HL-60/S4 (cell line): ENCODE results near the gene IL1RAPL1.
"Not testable (repeated sequence)": the region's sequence is repeated elsewhere in the genome, so short reads cannot be mapped to it uniquely, and the experiment has no call there.

Experiments
- in situ Hi-C: fragments of 300-500 bp; cut with MboI; formaldehyde crosslinking; loops from 2 replicates; pipeline ENCODE4 v1.14.3; 2022; ENCODE audit warnings: low sequenced_read_pairs

The IL1RAPL1 gene

DNA sequence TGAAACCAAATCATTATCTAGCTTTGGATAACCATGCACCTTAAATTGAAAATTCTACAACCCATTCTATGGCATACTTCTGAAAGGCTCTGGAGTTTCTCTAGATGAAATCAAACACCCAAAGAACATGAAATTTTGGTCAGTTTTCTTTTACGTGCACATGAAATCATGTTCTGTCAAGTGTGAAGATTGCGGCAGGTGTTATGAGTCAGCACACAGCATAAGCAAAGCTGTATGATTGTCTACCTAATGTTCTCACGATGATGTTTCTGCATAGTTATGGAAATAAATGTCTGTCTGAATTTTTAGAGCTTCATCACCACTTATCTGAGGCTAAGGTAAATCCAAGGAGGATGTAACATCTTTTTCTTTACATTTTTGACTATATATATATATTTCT lies 495.3 kb downstream of the IL1RAPL1 start:
- in situ Hi-C loops: no loop called here

DNA sequence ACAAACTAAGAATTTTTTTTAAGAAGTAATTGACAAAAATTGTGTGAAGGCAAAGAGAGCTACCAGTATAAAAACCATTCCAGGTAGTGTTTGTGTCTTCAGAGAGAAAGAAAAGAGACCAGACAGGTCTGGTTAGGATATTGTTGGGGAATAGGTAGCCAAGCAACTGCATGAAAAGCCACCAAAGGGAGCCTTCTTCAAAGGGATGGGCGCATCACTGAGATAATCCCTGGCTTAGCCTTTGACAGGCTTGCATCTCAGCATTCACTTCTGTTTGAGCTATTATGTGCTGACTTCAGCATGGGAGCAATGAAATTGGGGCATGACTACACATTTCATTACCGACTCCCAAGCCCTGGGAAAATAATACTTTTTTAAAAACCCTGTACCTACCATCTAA lies 496.6 kb downstream of the IL1RAPL1 start:
- in situ Hi-C loops: no loop called here

DNA sequence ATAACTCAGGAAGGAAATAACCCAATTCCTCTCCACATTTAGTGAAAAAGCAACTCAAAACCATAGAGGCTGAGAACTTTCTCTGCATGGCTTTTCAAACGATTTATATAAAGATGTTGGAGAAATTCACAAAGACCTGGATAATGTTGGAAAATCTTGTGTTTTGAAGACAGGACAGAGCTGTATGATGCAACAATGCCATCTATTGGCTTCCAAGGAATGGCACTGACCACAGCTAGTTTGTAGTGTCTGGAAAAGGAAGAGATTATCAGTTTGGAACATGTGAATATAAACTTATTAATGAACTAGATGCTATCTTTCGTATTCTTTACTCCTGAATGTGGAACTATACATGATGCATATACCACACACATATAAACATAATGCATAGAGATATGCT lies 503.6 kb downstream of the IL1RAPL1 start:
- in situ Hi-C loops: no loop called here

DNA sequence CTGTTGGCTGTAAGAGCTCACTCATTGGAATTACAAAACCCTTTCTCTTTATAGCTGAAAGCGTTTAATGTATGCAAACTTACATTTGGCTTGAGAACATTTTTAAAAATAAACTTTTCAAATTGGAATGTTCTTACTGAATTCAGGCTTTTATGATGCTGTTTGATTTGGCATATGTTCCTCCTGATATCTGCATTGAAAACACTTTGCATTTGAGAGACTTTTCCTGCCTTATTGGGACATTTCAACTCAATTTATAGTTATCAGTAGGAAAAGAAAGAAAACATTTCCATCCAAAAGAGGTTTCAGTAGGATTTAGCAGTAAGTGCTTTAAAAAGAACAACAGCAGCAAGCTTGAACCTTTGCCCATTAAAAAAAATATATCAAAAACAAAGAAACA lies 520.0 kb downstream of the IL1RAPL1 start:
- in situ Hi-C loops: no loop called here

DNA sequence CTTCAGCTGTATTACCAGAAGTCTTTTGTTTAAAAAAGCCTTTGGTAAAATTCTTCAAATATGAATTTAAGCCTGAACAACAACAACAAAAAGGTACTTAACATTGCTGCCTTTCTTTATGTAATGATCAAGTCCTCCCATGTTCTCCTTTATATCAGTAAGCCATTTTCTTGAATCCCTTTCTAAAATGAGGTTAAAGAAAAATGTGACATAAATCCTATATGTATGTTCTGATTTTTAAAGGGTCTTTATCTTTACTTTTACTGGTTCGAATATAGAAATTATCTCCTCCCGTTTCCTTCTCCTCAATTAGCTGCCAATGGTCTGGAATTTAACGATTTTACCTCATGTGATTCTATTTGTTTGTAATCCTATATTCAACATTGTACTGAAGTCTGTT lies 522.8 kb downstream of the IL1RAPL1 start:
- in situ Hi-C loops: no loop called here

DNA sequence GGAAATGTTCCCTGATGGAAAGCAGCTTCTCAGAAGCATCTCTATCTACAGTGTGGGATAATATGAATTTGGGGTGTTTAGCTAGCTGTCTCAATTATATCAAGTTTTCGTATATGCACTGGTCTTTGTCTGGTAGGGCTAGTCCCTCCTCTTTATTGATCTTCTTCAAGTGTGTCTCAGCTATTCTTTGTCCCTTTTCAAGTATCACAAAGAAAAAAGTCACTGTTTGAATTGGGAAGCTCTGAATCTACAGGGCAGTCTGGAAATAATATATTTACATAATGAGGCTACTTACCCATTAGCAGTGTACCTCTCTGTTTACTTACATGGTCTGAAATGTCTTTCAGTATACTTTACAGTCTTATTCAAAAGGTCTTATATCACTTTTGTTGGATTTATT lies 526.0 kb downstream of the IL1RAPL1 start:
- in situ Hi-C loops: no loop called here

DNA sequence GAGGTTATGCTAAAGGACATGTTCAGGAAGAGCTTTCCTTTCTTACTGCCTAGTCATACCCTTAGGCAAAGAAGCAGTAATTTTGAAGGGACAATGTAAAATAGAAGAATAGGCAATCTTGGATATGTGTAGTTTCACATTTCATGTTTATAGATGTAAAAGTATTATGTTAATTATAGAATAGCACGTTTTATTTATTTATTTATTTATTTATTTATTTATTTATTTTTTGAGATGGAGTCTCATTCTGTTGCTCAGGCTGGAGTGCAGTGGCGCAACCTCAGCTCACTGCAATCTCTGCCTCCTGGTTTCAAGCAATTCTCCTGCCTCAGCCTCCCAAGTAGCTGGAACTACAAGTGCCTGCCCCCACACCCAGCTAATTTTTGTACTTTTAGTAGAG lies 535.6 kb downstream of the IL1RAPL1 start:
- in situ Hi-C loops: not testable (repeated sequence)

DNA sequence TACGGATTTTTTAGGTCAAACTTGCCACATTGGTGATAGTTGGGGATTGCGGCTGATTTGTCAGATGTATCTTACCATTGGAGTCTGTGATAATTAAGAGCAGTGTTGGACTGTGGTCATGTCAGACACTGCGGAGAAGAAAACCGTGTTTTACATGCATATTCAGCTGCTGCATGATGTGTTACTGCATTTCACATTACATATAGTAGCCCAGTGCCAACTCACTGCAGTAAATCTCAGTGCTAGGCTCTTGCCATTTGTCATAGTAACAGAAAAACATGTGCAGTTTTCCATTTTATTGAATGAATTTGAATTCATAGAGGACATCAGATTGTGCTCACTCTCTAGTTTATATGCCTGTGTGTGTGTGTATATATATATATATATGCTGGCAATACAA lies 543.7 kb downstream of the IL1RAPL1 start:
- in situ Hi-C loops: no loop called here

DNA sequence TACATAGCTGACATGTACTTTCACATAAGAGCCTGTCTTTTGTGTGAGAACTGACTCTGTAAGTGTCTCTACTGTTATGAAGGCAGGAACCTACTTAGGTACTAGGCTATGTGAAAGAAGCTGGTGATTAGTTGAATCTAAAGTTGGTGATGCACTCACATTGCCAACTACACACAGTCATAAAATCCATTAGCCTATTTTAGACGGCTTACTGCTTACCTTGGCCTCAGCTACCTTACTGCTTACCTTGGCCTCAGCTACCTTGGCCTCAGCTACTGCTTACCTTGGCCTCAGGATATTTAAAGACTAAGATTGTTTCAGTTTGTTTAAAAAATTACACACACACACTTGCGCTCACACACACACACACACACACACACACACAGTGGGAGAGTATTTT lies 549.7 kb downstream of the IL1RAPL1 start:
- in situ Hi-C loops: no loop called here

DNA sequence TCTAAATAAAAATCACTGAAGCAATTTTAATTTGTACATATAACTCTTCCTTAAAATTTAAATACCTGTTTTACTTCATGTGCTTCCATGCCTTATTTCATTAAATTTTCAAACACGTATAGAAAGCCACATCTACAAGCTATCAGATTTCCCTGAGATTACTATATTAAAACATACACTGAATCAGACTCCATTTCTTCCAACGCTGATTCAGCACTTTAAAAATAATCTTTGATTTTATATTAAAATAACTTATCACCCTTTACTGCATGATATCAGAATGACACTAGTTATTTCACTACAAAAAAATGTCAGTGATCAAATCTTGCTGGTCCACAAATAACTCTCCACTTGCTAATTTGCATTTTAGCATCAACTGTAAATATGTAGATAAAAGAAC lies 550.8 kb downstream of the IL1RAPL1 start:
- in situ Hi-C loops: no loop called here

DNA sequence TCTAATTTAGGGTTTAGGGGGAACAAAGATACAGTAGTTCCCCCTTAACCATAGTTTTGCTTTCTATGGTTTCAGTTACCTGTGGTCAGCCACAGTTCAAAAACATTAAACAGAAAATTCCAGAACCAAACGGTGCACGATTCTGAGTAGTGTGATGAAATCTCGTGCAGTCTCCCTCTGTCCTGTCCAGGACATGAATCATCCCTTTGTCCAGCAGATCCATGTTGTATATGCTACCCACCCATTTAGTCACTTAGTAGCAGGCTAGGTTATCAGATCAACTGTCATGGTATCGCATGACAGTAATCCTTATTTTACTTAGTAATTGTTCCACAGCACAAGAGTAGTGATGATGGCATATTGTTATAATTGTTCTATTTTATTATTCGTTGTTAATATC lies 556.1 kb downstream of the IL1RAPL1 start:
- in situ Hi-C loops: no loop called here

DNA sequence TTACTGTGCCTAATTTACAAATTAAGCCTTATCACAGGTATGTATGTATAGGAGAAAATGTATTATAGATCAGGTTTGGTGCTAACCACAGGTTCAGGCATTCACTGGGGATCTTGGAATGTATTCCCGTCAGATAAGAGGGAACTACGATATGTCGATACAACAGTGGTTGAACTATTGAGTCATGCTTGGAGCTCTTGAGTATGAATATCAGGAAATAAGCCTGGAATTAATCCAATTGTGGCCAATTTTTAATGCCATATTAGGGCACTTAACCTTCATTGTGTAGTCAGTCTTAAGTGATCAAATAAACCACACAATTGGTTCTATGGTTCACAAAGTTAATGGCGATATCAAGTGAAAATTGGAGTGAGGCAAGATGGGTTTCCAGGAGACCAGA lies 556.5 kb downstream of the IL1RAPL1 start:
- in situ Hi-C loops: no loop called here

DNA sequence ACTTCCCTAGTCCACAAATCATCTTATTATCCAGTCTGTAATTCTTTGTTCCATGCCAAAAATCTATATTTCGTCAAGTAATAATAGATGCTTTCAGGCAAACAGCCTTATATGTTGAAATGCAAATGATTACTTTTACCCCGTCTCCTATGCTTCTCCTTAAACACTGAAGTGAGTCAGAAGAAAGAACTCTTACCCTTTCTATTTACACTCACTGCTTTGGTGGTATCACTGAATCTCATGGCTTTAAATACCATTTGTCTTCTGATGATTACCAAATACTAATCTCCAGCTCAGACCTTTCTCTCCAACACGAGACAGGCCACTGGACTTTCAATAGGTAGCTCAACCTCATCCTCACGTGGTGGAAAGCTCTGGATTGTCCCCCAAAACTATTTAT lies 558.1 kb downstream of the IL1RAPL1 start:
- in situ Hi-C loops: no loop called here

DNA sequence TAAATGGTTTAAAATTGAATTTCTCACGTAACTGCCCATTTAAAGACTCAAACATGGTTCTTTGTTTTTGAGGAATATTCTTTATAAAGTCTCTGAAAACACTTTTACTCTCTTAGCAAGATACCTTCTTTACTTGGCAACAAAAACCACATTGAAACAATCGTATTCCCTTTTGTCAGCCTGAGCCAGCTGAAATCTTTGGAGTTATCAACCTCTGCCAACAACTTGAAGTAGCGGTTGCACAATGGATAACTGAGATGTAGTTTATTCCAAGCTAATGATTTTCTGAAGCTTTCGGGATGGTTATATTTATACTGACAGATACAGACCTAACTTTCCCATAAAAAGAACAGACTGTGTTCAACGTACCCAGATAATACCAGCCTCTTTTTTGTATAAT lies 561.3 kb downstream of the IL1RAPL1 start:
- in situ Hi-C loops: no loop called here

DNA sequence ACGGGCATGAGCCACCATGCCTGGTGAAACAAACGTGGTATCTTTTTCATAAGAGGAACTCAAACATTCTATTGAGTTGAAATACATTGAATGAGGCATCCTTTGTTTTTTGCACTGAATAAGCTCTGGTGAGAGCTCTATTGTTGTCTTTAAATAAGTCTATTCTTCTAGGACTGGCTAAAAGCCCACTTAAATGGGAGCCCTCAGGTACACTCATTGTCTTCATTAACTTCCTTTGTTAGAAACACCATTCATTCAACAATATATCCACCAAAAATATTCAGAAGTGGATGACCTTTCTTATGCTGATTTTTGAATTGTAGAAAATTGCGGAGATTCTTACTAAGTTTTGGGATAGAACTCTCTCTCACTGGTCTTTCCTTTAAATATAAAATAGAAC lies 568.0 kb downstream of the IL1RAPL1 start:
- in situ Hi-C loops: no loop called here

DNA sequence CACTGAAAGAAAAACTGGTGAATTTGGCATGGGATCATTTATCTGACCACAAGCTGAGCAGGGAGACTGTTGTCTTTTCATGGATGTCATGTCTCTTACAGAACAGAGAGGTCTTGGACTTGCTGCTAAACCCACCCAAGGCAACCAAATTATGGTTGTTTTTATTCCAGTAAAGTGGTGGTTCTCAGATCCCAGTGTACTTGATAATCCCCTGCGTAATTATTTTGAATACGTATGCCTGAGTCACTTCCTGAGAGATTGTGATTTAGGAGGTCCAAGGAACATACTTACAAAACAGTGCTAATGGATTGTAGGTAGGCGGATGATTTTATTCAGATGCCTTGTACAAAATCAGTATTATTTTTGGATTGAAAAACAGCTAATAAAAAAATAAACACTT lies 585.6 kb downstream of the IL1RAPL1 start:
- in situ Hi-C loops: no loop called here

DNA sequence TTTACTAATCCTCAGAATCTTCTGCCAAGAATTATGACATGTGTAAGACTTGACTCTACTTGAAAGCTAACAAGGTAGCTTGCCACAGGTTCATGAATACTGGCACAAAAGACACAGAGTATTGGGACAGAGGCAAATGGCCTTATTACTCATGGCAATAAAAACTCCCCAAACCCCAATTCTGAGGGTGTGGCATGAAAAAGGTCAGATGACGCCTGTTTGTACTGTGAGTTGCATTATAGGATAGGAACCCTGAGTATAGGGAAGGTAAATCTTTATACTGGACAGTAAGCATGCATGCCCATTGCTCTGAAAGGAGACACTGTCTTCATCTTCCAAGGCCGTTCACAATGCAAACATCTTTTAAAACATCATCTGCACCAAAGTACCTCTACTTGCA lies 600.0 kb downstream of the IL1RAPL1 start:
- in situ Hi-C loops: no loop called here

DNA sequence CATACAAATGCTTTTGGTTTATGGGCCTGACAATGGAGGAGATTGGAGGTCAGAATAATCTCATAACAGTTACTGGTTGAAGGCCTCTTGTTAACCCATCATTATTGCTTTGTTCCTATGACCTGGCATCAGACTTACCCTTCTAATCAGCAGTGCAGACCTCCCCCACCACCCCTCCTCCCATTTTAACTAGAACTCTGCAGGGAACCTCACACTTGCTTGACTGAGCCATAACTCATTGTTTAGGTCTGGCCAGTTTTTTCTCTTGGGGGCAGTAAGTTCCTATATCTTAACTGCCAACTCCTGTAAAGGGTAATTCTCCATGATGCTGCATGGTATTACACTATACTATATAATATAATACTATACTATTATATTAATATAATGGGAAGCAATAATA lies 609.3 kb downstream of the IL1RAPL1 start:
- in situ Hi-C loops: no loop called here

DNA sequence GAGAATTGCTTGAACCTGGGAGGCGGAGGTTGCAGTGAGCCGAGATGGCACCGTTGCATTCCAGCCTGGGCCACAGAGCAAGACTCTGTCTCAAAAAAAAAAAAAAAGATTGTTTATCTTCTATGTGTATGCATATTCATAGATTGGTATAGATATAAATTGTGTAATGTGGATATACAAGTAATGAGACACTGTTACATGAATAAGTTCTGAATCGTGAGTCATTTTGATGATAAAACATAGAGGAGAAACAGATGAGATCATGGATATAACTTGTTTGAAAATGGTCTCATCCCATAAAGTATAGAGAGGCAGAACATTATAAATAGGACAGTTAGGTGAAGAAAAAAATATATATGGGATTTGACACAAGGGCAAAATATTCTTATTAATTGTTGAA lies 628.0 kb downstream of the IL1RAPL1 start:
- in situ Hi-C loops: no loop called here

DNA sequence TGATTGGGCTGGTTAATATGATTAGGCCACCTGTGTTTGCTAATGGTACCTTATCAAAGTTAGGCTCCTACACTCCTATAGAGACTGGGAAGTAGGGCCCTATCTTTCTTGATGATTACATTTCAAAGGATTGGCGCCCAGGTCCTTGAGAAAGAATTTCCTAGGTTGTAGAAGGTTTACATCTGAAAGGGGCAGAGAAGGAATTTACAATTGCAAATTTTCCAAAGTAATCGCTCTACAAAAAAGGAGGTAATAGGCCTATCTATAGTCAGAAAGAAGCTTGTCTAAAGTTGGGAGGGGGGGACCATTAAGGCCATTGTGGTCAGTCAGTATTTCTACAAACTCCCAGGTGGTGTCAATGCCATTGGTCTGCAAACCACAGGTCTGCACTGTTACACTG lies 638.4 kb downstream of the IL1RAPL1 start:
- in situ Hi-C loops: no loop called here

DNA sequence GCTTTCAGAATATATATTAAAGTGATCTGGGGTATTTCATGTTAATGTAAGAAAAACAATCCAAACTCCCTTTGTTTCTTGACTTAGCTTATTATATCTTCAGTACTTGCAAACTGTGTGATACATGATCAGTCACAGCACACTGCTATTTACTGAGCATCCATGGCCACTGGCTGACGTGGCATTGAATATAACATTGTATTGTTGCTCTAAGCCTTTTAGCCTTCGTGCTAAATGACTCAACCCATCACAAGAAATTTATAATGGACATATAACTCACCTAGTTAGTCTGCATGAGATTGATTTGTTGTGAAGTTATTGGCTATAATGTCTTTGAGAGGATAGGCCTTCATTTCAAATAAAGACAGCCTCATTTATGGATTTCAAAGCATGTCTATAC lies 642.6 kb downstream of the IL1RAPL1 start:
- in situ Hi-C loops: no loop called here

DNA sequence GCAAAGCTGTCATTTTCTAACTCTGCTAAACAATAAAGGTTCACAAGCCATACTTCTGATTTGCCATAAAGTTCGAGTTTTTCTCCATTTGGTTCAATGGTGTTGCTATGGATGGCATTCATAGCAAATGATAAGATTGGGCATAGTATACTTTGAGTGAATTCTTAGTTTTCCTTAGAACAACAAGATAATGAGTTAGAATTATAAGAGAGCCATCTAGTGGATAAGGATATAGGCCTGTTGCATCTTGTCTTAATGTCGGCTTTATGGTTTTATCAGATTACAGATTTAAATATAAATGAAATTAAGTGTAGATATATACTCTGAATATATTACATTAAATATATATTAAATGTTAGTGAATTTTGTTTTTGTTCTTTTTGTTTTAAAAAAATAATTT lies 644.6 kb downstream of the IL1RAPL1 start:
- in situ Hi-C loops: no loop called here

DNA sequence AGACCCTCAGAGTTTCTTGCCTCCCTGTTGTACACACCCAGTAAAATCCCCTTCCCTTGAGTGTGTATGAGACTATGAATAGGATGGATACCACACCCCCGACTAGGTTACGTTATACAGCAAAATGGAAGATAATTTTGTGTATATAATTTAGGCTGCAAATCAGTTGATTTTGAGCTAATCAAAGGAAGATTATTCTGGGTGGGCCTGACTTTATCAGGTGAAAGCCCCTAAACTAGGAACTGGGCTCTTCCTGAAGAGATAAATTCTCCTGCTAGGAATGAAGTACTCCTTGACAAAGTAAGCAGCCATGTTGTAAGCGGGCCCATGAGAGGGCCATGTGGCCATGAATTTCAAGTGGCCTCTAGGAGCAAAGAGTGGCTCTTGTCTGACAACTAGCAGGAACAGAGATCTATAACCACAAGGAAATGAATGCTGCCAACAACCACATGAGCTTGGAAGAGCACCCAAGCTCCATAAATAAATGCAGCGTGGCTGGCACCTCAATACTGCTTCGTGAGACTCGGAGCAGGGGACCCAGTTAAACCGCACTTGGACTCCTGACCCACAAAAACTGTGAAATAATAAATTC lies 646.4 kb downstream of the IL1RAPL1 start:
- in situ Hi-C loops: no loop called here

DNA sequence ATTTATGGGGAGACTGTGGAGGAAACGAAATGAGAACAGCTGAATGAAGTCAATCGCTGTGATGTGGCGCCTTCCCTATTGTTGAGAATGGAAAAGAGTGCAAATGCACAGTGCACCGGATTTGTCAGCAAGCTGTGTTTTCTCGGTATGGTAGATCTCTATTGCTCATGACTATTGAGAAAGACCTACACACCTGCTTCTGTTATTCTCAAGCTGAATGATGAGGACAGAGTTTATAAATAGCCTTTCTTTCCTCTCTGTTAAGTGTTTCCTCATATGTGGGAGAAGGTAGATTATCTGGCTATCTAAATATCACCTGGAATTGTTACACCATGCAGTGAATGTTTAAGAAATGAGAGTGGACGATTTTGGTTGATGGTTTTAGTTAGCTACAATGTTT lies 650.7 kb downstream of the IL1RAPL1 start:
- in situ Hi-C loops: no loop called here
